RWPE1 (cell line): ENCODE results near the gene HGFAC.
"Not testable (repeated sequence)": the region's sequence is repeated elsewhere in the genome, so short reads cannot be mapped to it uniquely, and the experiment has no call there.

ENCODE experiments used
- CTCF ChIA-PET: fragments of 350-600 bp; sonication (Branson Sonifier 250); formaldehyde crosslinking; extraction: SDS; loops from one replicate; lab custom pipeline; 2021; lab: Yijun Ruan, JAX
- POLR2A ChIA-PET: fragments of 400-600 bp; formaldehyde crosslinking; extraction: SDS; loops from one replicate; lab custom pipeline; 2020; ENCODE audit warnings: antibody characterized with exemption; ENCODE audit not compliant: low non-redundant PET; lab: Yijun Ruan, JAX
- DNase-seq: peaks from one replicate; pipeline ENCODE4 v3.0.0; 2012; ENCODE audit warnings: low spot score
- H3K27ac ChIP-seq: fragments of 450-650 bp; 2 replicates; pipeline ENCODE4 v1.5.1; 2017
- CTCF ChIP-seq: fragments of 450-650 bp; conservative IDR thresholded peaks from 2 replicates; pipeline ENCODE4 v1.5.1; 2017; ENCODE audit warnings: low read depth, mild to moderate bottlenecking

The HGFAC gene

GRCh38 chr4:3406431-3406830, 35.3 kb upstream of the HGFAC start:
- ChIA-PET CTCF (interaction anchor here (0.6 kb wide), 1 partner anchor 40 kb away, joined by 3 read pairs; no protein-coding TSS in a partner anchor), POLR2A (no interaction called here)
- TF ChIP-seq CTCF = no peak
- H3K27ac ChIP-seq = 0 out of 2 replicates have a peak overlapping the region, but pooled peaks have one; percentile 5
- DNase-seq = no peak

GRCh38 chr4:3407171-3407771, 34.5 kb upstream of the HGFAC start:
- ChIA-PET POLR2A (no interaction called here), CTCF (no interaction called here)

GRCh38 chr4:3407930-3408792, 33.6 kb upstream of the HGFAC start:
- ChIA-PET CTCF (no interaction called here), POLR2A (no interaction called here)
- H3K27ac ChIP-seq = peak overlapping the region; percentile 23
- no peak for TF ChIP-seq CTCF
- DNase-seq = no peak

More at GRCh38 chr4:3407171-3407771, 34.5 kb upstream of the HGFAC start:
- no peak overlapping the region for H3K27ac ChIP-seq
- TF ChIP-seq CTCF = no peak
- no peak for DNase-seq

DNA sequence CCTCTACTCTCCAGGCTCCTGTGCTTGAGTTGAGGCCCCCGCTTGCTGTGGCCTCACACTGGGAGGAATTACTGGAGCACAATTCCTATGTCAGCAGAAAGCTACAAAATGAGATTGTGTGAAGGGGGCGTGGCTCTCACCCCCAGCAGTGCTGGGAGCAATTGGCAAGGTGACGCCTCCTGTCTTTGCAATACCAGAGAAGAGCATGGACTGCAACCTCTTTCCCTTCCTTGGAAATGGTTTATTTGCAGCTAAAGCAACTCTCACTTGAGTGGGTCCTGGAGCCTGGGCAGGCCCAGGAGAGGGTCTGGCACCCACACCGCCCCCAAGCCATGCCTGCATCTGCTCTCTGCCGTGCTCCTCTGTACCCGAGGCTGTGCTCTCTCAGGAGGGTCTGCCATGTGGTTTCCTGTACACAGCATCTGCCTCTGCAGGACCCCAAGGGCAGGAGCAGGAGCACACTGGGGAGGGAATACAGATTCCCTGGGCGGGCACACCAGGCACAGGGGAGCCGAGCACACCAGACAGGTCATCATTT, 32.9 kb upstream of the HGFAC start:
- ChIA-PET CTCF (no interaction called here), POLR2A (no interaction called here)
- no peak for TF ChIP-seq CTCF
- DNase-seq = no peak
- peak overlapping the region; percentile 23; the same call in 1 of the 2 replicates for H3K27ac ChIP-seq

DNA sequence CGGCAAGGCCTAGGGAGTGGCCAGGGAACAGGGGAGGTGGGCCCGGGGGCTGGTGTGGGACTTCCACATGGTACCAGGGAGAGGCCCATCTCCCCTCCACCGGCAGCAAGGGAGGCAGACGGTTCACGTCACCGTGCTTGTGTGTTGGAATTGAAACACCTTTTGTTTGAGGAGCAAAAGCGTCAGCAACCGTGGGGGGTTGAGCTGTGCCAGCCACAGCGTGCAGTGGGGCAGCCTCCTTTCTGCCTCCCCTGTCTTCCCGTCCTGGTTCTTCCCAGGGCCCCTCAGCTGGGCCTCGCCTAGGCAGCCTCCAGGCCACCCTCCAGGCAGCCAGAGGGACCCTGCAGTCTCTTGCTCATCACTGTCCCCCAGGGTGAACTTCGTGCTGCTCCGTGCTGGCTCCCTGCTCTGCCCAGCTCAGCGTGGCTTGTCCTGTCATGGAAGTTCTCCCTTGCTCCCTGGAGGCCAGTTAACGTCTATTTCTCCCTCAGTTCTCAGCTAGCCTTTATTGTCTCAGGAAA, 32.1 kb upstream of the HGFAC start:
- no peak for DNase-seq
- ChIA-PET CTCF (no interaction called here), POLR2A (no interaction called here)
- H3K27ac ChIP-seq = 0 out of 2 replicates have a peak overlapping the region, but pooled peaks have one; percentile 14
- TF ChIP-seq CTCF = no peak

DNA sequence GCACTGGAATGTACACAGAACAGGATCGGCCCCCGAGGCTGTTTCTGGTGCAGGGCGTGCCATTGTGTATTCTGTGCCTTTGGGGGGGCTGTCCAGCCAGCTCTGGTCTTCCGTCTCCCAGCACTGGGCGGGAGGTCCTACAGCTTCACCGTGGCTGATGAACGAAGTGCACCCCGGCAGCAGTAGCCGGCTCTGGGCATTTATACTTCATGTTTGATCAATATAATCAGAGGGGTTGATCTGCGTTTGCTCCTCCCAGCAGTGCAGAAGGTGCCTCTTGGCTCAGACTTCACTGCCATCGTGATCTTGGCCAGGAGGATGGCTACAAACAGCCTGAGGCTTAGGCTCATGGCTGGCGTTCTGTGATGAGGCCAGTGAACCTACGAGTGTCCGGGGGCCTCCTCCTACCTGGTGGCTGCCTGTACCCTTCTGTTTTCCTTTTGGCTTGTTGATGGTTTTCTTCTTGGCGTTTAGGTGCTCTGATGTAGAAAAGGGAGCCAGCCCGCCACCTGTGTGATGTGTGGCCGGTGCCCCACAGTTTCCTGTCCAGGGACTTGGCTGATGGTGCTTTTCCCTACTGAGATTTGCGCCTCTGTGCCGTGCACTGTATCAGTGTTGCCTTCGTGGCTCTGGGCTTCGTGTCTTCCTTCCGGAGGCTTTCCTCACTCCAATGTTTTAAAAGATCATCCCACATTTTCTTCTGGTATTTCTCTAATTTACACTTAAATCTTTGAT, 31.2 kb upstream of the HGFAC start:
- H3K27ac ChIP-seq = 0 out of 2 replicates have a peak overlapping the region, but pooled peaks have one; percentile 10
- no peak for TF ChIP-seq CTCF
- no peak for DNase-seq
- POLR2A ChIA-PET = no interaction called here
- CTCF ChIA-PET = no interaction called here

- DNase-seq, H3K27ac ChIP-seq, CTCF ChIA-PET, POLR2A ChIA-PET: not testable (repeated sequence)
Measured at GRCh38 chr4:3411190-3411589, 30.6 kb upstream of the HGFAC start.
